Thyroid gland (tissue), 4 donors: ENCODE measurements around the gene B3GALT6.

Experiments used
- POLR2A ChIP-seq, 2 donors: fragments of 450-650 bp; IDR thresholded peaks; one replicate each; pipeline ENCODE4 v1.6.1; 2017; ENCODE audit warnings: antibody characterized with exemption in 2 of 2, mild to moderate bottlenecking in 2 of 2, moderate library complexity in 1 of 2
- TF ChIP-seq, protein P1 (sequence below), 6 experiments: fragments of 200-600 bp in 3 of 6; fragments of 450-650 bp in 3 of 6; sonication (generic) in 3 of 6; IDR thresholded peaks; one replicate each; pipeline ENCODE4 v1.5.1; 2016 to 2019; ENCODE audit warnings: antibody characterized with exemption in 6 of 6, mild to moderate bottlenecking in 2 of 6, inconsistent platforms in 1 of 6, moderate library complexity in 1 of 6

DNA sequence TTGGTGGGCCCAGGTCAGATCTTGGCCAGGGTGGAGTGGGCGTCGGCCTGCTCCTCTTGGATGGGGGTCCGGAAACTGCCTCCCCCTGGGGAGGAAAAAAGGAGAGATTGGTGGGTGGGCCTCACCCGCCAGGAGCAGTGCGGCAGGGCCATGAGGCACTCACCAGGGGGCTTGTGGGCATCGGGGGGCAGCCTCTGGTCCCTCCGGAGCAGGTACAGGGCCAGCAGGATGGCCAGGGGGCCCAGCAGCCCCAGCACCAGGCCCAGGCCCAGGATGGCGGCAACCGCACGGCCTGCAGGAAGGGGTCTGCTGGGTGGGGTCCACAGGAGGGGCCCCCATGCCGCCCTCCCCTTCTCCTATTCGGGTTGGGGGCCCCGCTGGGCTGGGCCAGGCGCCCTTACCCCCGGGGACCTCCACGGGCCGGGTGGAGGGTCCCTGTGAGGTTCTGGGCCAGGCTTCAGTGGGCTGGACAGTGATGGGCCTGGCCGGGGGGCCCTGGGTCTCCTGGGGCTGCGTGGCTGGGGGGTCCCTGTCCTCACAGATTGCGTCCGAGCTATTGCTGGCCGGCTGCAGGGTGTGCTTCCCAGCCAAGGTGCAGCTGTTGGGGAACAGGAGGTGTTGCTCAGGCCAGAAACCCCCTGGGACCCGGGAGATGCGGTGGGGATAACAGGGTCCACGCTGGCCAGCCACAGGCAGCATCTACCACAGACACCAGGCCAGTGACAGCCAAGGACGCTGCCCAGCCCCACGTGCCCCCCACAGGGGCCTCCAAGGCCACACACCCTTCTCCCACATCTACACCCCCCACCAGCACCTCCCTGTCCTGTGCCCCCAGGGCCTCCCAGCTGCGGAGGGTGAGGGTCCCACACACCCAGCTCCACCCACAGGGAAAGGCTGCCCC, 20.2 kb upstream of the B3GALT6 start:
- TF ChIP-seq, protein P1, sequence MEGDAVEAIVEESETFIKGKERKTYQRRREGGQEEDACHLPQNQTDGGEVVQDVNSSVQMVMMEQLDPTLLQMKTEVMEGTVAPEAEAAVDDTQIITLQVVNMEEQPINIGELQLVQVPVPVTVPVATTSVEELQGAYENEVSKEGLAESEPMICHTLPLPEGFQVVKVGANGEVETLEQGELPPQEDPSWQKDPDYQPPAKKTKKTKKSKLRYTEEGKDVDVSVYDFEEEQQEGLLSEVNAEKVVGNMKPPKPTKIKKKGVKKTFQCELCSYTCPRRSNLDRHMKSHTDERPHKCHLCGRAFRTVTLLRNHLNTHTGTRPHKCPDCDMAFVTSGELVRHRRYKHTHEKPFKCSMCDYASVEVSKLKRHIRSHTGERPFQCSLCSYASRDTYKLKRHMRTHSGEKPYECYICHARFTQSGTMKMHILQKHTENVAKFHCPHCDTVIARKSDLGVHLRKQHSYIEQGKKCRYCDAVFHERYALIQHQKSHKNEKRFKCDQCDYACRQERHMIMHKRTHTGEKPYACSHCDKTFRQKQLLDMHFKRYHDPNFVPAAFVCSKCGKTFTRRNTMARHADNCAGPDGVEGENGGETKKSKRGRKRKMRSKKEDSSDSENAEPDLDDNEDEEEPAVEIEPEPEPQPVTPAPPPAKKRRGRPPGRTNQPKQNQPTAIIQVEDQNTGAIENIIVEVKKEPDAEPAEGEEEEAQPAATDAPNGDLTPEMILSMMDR (IDR thresholded peaks at IDR 0.05), result no peak
- no peak for TF ChIP-seq POLR2A (IDR thresholded peaks at IDR 0.05)
